ENCODE data around the gene GABRB3.

GABRB3 gene

DNA sequence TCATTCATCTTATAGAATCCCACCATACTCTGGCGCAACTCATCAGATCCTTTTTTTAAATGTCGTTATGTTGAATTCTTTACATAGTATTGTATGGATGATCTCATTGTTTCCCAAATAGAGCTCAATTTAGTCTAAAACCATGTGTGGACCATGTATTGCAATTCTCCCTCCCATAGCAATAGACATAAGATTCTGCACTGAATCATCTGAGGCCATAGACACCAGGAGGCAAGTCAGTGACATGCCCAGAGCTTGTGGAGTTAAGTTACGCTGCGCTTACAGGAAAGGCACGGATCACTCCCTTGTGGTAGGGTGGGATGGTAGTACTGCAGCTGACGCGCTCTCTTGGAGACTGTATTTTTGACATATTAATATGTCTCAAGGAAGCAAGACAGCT is 211.0 kb downstream of the GABRB3 start:
- H3K4me1 ChIP-seq (ENCODE audit: control insufficient read depth, low read length), result no peaks in the 10 kb centered on the region
- H3K27ac ChIP-seq (ENCODE audit: low read depth, low read length), result no peak overlapping the region
- no peaks in the 10 kb centered on the region for H3K27me3 ChIP-seq (ENCODE audit: control insufficient read depth, low read length)
- H3K9me2 ChIP-seq (replicated peaks; ENCODE audit: control insufficient read depth, low read length), result no peaks in the 10 kb centered on the region
- H3F3A ChIP-seq (ENCODE audit: control insufficient read depth, insufficient read depth), result no peaks in the 10 kb centered on the region
- no peaks in the 10 kb centered on the region for H3K36me3 ChIP-seq (ENCODE audit: control insufficient read depth, low read length)
- no peaks in the 10 kb centered on the region for H3K79me2 ChIP-seq (ENCODE audit: control insufficient read depth, low read length)
- H3K4me2 ChIP-seq (ENCODE audit: low read length), result no peak overlapping the region
- no peak overlapping the region for H3K4me3 ChIP-seq (ENCODE audit: low read length)
- H4K20me1 ChIP-seq (ENCODE audit: control insufficient read depth, insufficient read depth, low read depth, low read length), result no peaks in the 10 kb centered on the region
- peaks cover 35% of the 10 kb centered on the region for H3K9me3 ChIP-seq (ENCODE audit: control insufficient read depth, insufficient read depth, low read length)
- TF ChIP-seq, protein P1, sequence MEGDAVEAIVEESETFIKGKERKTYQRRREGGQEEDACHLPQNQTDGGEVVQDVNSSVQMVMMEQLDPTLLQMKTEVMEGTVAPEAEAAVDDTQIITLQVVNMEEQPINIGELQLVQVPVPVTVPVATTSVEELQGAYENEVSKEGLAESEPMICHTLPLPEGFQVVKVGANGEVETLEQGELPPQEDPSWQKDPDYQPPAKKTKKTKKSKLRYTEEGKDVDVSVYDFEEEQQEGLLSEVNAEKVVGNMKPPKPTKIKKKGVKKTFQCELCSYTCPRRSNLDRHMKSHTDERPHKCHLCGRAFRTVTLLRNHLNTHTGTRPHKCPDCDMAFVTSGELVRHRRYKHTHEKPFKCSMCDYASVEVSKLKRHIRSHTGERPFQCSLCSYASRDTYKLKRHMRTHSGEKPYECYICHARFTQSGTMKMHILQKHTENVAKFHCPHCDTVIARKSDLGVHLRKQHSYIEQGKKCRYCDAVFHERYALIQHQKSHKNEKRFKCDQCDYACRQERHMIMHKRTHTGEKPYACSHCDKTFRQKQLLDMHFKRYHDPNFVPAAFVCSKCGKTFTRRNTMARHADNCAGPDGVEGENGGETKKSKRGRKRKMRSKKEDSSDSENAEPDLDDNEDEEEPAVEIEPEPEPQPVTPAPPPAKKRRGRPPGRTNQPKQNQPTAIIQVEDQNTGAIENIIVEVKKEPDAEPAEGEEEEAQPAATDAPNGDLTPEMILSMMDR (IDR thresholded peaks at IDR 0.05; ENCODE audit: low read depth, low read length, poor library complexity, severe bottlenecking), result no peak
- no peak for TF ChIP-seq EZH2phosphoT487 (IDR thresholded peaks at IDR 0.05; ENCODE audit: borderline replicate concordance, low read length)

DNA sequence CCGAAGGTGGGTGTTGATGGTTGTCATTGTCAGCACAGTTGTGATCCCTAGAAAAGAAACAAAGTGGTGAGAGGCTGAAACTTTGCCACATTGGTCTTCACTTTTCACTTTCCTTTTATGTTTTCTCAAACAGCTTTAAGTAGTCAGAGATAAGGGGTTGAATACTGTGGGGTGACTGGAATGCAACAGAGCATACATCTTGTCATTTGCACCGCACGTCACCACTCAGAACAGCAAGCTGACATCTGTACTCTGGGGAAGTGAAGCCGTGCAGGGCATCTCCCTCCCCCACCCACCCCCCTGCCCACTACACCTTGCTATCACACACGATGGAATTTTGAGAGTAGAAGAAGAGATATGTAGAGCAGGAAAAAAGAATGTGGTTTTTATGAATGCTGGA is 211.7 kb downstream of the GABRB3 start:
- H3K4me1 ChIP-seq (ENCODE audit: control insufficient read depth, low read length), result no peaks in the 10 kb centered on the region
- no peak overlapping the region for H3K4me3 ChIP-seq (ENCODE audit: low read length)
- TF ChIP-seq, protein P1 (IDR thresholded peaks at IDR 0.05; ENCODE audit: low read depth, low read length, poor library complexity, severe bottlenecking), result no peak
- no peak for TF ChIP-seq EZH2phosphoT487 (IDR thresholded peaks at IDR 0.05; ENCODE audit: borderline replicate concordance, low read length)
- no peaks in the 10 kb centered on the region for H3K79me2 ChIP-seq (ENCODE audit: control insufficient read depth, low read length)
- H3K27me3 ChIP-seq (ENCODE audit: control insufficient read depth, low read length), result no peaks in the 10 kb centered on the region
- H3K27ac ChIP-seq (ENCODE audit: low read depth, low read length), result no peak overlapping the region
- no peaks in the 10 kb centered on the region for H3F3A ChIP-seq (ENCODE audit: control insufficient read depth, insufficient read depth)
- peaks cover 38% of the 10 kb centered on the region for H3K9me3 ChIP-seq (ENCODE audit: control insufficient read depth, insufficient read depth, low read length)
- H3K9me2 ChIP-seq (replicated peaks; ENCODE audit: control insufficient read depth, low read length), result no peaks in the 10 kb centered on the region
- no peaks in the 10 kb centered on the region for H3K36me3 ChIP-seq (ENCODE audit: control insufficient read depth, low read length)
- no peaks in the 10 kb centered on the region for H4K20me1 ChIP-seq (ENCODE audit: control insufficient read depth, insufficient read depth, low read depth, low read length)
- H3K4me2 ChIP-seq (ENCODE audit: low read length), result no peak overlapping the region

DNA sequence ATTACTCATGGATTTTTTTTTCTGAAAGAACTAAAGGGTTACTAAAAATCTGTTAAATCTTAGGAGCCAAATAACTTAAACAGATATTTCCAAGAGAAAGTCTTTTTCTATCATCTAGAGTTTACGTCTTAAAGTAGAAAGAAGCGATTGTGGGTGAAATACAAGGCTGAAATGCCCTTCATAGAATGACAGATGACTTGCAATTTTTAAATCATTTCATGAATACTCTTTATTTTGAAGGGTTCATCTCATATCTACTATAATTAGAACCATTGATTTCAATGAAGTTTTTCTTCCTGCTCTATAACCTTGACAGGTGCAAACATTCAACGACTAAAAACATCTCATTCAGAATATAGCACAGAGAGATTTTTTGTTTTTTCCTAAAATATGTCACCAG is 217.0 kb downstream of the GABRB3 start:
- H4K20me1 ChIP-seq (ENCODE audit: control insufficient read depth, insufficient read depth, low read depth, low read length), result no peaks in the 10 kb centered on the region
- H3K36me3 ChIP-seq (ENCODE audit: control insufficient read depth, low read length), result no peaks in the 10 kb centered on the region
- H3K9me3 ChIP-seq (ENCODE audit: control insufficient read depth, insufficient read depth, low read length), result peaks cover 32% of the 10 kb centered on the region
- no peaks in the 10 kb centered on the region for H3K9me2 ChIP-seq (replicated peaks; ENCODE audit: control insufficient read depth, low read length)
- H3K27ac ChIP-seq (ENCODE audit: low read depth, low read length), result no peak overlapping the region
- H3F3A ChIP-seq (ENCODE audit: control insufficient read depth, insufficient read depth), result no peaks in the 10 kb centered on the region
- no peaks in the 10 kb centered on the region for H3K79me2 ChIP-seq (ENCODE audit: control insufficient read depth, low read length)
- H3K4me3 ChIP-seq (ENCODE audit: low read length), result no peak overlapping the region
- no peaks in the 10 kb centered on the region for H3K4me1 ChIP-seq (ENCODE audit: control insufficient read depth, low read length)
- H3K4me2 ChIP-seq (ENCODE audit: low read length), result no peak overlapping the region
- no peaks in the 10 kb centered on the region for H3K27me3 ChIP-seq (ENCODE audit: control insufficient read depth, low read length)
- no peak for TF ChIP-seq EZH2phosphoT487 (IDR thresholded peaks at IDR 0.05; ENCODE audit: borderline replicate concordance, low read length)
- TF ChIP-seq, protein P1 (IDR thresholded peaks at IDR 0.05; ENCODE audit: low read depth, low read length, poor library complexity, severe bottlenecking), result no peak

DNA sequence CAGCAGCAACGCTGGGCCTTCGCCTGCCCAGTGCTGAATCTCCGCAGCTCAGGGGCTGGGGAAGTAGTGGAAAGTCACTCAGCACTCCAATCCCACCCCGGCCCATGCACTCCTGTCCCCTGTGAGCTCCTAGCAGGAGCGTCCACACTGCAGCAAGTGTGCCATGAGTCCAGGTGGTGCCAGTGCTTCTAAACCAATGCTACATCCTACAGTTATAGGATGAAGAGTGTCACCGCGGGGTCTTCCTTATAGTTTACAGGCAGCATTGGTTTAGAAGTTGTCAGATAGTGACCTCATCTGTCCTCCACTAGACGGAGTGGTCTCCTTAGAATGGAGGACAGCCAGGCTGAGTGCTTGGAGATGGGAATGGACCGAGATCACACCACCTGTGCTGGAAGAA is 221.4 kb downstream of the GABRB3 start:
- Histone ChIP-seq H3F3A (ENCODE audit: control insufficient read depth, insufficient read depth) (no peaks in the 10 kb centered on the region), H3K9me2 (replicated peaks; ENCODE audit: control insufficient read depth, low read length) (no peaks in the 10 kb centered on the region), H4K20me1 (ENCODE audit: control insufficient read depth, insufficient read depth, low read depth, low read length) (no peaks in the 10 kb centered on the region), H3K4me3 (ENCODE audit: low read length) (no peak overlapping the region), H3K4me2 (ENCODE audit: low read length) (no peak overlapping the region), H3K36me3 (ENCODE audit: control insufficient read depth, low read length) (no peaks in the 10 kb centered on the region), H3K27me3 (ENCODE audit: control insufficient read depth, low read length) (no peaks in the 10 kb centered on the region), H3K79me2 (ENCODE audit: control insufficient read depth, low read length) (no peaks in the 10 kb centered on the region), H3K4me1 (ENCODE audit: control insufficient read depth, low read length) (no peaks in the 10 kb centered on the region), H3K27ac (ENCODE audit: low read depth, low read length) (no peak overlapping the region), H3K9me3 (ENCODE audit: control insufficient read depth, insufficient read depth, low read length) (peaks cover 35% of the 10 kb centered on the region; the same call in 1 of the 2 replicates)
- TF ChIP-seq EZH2phosphoT487 (IDR thresholded peaks at IDR 0.05; ENCODE audit: borderline replicate concordance, low read length), result no peak
- TF ChIP-seq, protein P1 (IDR thresholded peaks at IDR 0.05; ENCODE audit: low read depth, low read length, poor library complexity, severe bottlenecking), result no peak

All from DOHH2 (cell line).